Measurements from ENCODE around the gene STXBP3. TPM values are rescaled to one million over a fixed set of nuclear protein-coding genes. Genes with fewer than 3 reads are reported as not detected.

Gene STXBP3
- total and polyA plus RNA-seq, 4 experiments from 2014 or later: 69.0 to 92.5 (median 82.5) TPM

DNA sequence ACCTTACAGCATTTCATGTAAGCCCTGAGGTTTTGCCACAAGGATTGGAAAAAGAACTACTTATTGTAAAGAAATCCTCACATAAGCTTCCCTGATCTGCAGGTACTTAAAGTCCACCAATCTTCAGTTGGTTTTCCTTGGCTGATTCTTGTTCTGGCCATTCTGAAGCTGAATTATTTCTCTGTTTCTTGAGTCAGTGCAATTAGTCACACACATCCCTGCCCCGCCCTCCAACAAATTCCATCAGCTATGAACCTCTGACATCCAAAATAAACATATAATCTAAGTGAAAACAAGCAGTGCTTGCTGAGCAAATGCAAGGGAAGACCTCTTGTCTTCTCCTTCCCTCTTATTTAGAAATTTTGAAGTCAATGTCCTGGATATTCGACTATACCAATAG lies 42.0 kb upstream of the STXBP3 start:
- ChIA-PET CTCF (ENCODE audit: partially characterized antibody) (interaction anchor here (1.3 to 3.5 kb wide), 6 partner anchors 11 to 65 kb away, joined by 3 to 57 read pairs (median 4); partner anchors contain the start of gene PRPF38B), POLR2A (ENCODE audit: partially characterized antibody) (interaction anchor here (1.4 to 9.9 kb wide), 4 partner anchors 8 to 59 kb away, joined by 6 to 283 read pairs (median 74); partner anchors contain the start of genes HENMT1 and PRPF38B)
- Histone ChIP-seq H3K4me1 (ENCODE audit: insufficient read depth, low read length) (peaks cover 70% of the 10 kb centered on the region), H3K36me3 (ENCODE audit: insufficient read depth, low read length) (peaks cover 15% of the 10 kb centered on the region), H3K9me3 (ENCODE audit: control insufficient read depth in 1 of 2, low read length in 2 of 2) (no peaks in the 10 kb centered on the region), H3K4me3 (ENCODE audit: low read length in 2 of 2) (no peak overlapping the region), H3K27ac (ENCODE audit: low read depth, low read length) (peak overlapping the region; percentile 71), H3K27me3 (ENCODE audit: insufficient read depth, low read length) (no peaks in the 10 kb centered on the region)
- intact Hi-C loops (cut with micrococcal nuclease): loop anchor here (1.0 kb wide), 1 partner anchor 12 kb away; the partner anchor contains the start of gene PRPF38B
- peaks cover 38 to 76% (median 58%) of the 10 kb centered on the region in 4 donors for H3K4me1 Mint-ChIP-seq
- H3K27ac Mint-ChIP-seq: peak overlapping the region; percentile 93 to 99 (median 95)
- H3K9me3 Mint-ChIP-seq: no peaks in the 10 kb centered on the region
- no peaks in the 10 kb centered on the region for H3K27me3 Mint-ChIP-seq
- peaks cover 21 to 30% of the 10 kb centered on the region in 2 donors for H3K36me3 Mint-ChIP-seq
- DNase-seq: no peak
- peak overlapping the region in 6 of 8 donors; percentile 63 to 89 (median 76) for H3K4me3 Mint-ChIP-seq

DNA sequence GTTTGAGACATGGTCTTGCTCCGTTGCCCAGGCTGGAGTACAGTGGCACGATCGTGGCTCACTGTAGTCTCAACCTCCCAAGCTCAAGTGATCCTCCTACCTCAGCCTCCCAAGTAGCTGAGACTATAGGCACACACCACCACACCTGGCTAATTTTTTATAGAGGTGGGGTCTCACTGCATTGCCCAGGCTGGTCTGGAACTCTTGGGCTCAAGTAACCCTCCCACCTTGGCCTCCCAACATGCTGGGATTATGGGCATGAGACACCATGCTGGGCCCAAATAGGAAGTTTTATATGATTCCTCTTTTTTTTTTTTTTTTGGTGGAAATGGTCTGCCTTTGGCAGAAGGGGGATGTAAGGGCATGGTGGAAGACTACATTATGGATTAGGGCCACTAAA lies 39.8 kb upstream of the STXBP3 start:
- H3K27ac ChIP-seq (ENCODE audit: low read depth, low read length): no peak overlapping the region
- no peaks in the 10 kb centered on the region for H3K36me3 ChIP-seq (ENCODE audit: insufficient read depth, low read length)
- H3K9me3 ChIP-seq (ENCODE audit: control insufficient read depth in 1 of 2, low read length in 2 of 2): no peaks in the 10 kb centered on the region
- Mint-ChIP-seq H3K9me3 (no peaks in the 10 kb centered on the region), H3K27ac (peak overlapping the region in 3 of 7 donors; percentile 37 to 98 (median 78)), H3K4me1 (peaks cover 28 to 63% (median 51%) of the 10 kb centered on the region in 4 donors), H3K36me3 (peaks cover 3 to 10% of the 10 kb centered on the region in 2 donors), H3K4me3 (no peak overlapping the region), H3K27me3 (no peaks in the 10 kb centered on the region)
- ChIA-PET POLR2A (ENCODE audit: partially characterized antibody) (interaction anchor here (8.7 to 9.9 kb wide), 2 partner anchors 14 to 61 kb away, joined by 111 to 283 read pairs; partner anchors contain the start of gene PRPF38B), CTCF (ENCODE audit: partially characterized antibody) (interaction anchor here (3.8 to 5.7 kb wide), 2 partner anchors 13 to 61 kb away, joined by 38 to 94 read pairs; partner anchors contain the start of gene PRPF38B)
- no peak overlapping the region for H3K4me3 ChIP-seq (ENCODE audit: low read length in 2 of 2)
- DNase-seq: no peak
- H3K4me1 ChIP-seq (ENCODE audit: insufficient read depth, low read length): peaks cover 54% of the 10 kb centered on the region
- intact Hi-C loops (cut with micrococcal nuclease): no loop called here
- no peaks in the 10 kb centered on the region for H3K27me3 ChIP-seq (ENCODE audit: insufficient read depth, low read length)

- Histone ChIP-seq H3K36me3 (ENCODE audit: insufficient read depth, low read length) (no peaks in the 10 kb centered on the region), H3K27ac (ENCODE audit: low read depth, low read length) (no peak overlapping the region), H3K9me3 (ENCODE audit: control insufficient read depth in 1 of 2, low read length in 2 of 2) (no peaks in the 10 kb centered on the region), H3K4me3 (ENCODE audit: low read length in 2 of 2) (no peak overlapping the region), H3K27me3 (ENCODE audit: insufficient read depth, low read length) (no peaks in the 10 kb centered on the region), H3K4me1 (ENCODE audit: insufficient read depth, low read length) (peaks cover 35% of the 10 kb centered on the region)
- H3K36me3 Mint-ChIP-seq: no peaks in the 10 kb centered on the region
- ChIA-PET POLR2A (ENCODE audit: partially characterized antibody) (interaction anchor here (0.9 to 9.9 kb wide), 7 partner anchors 9 to 149 kb away, joined by 3 to 283 read pairs (median 8); partner anchors contain the start of genes EEIG2, HENMT1 and PRPF38B), CTCF (ENCODE audit: partially characterized antibody) (interaction anchor here (0.7 to 5.7 kb wide), 10 partner anchors 12 to 199 kb away, joined by 3 to 94 read pairs (median 4); partner anchors contain the start of genes EEIG2, HENMT1 and PRPF38B)
- H3K27ac Mint-ChIP-seq: peak overlapping the region in 6 of 7 donors; percentile 32 to 63 (median 61)
- DNase-seq: peak; percentile 65 to 70 (median 67)
- peaks cover 19 to 45% (median 35%) of the 10 kb centered on the region in 4 donors for H3K4me1 Mint-ChIP-seq
- no peaks in the 10 kb centered on the region for H3K27me3 Mint-ChIP-seq
- peak overlapping the region in 1 of 8 donors; percentile 7 for H3K4me3 Mint-ChIP-seq
- no peaks in the 10 kb centered on the region for H3K9me3 Mint-ChIP-seq
- intact Hi-C loops (cut with micrococcal nuclease): loop anchor here (1.0 to 2.0 kb wide), 3 partner anchors 17 to 197 kb away; partner anchors contain the start of genes EEIG2 and PRPF38B
Observed at GRCh38 chr1:108708691-108709660, 37.5 kb upstream of the STXBP3 start.

- Mint-ChIP-seq H3K27ac (peak within 1 kb of the TSS in 1 of 7 donors; percentile 23), H3K9me3 (peaks cover 0 to 1% (median 0%) of the 10 kb centered on the region in 8 donors), H3K36me3 (no peaks in the 10 kb centered on the region), H3K27me3 (peaks cover 2 to 4% of the 10 kb centered on the region in 2 donors), H3K4me1 (peaks cover 6 to 14% (median 12%) of the 10 kb centered on the region in 4 donors), H3K4me3 (no peak within 1 kb of the TSS)
- no peaks in the 10 kb centered on the region for H3K36me3 ChIP-seq (ENCODE audit: insufficient read depth, low read length)
- ChIA-PET POLR2A (ENCODE audit: partially characterized antibody) (interaction anchor here (1.8 kb wide), 1 partner anchor 20 kb away, joined by 4 read pairs; the partner anchor contains the start of gene PRPF38B), CTCF (ENCODE audit: partially characterized antibody) (interaction anchor here (1.0 to 1.9 kb wide), 2 partner anchors 20 to 32 kb away, joined by 3 to 10 read pairs; partner anchors contain the start of gene PRPF38B)
- no peak within 1 kb of the TSS for H3K27ac ChIP-seq (ENCODE audit: low read depth, low read length)
- H3K9me3 ChIP-seq (ENCODE audit: control insufficient read depth in 1 of 2, low read length in 2 of 2): no peaks in the 10 kb centered on the region
- no peak for DNase-seq
- H3K4me3 ChIP-seq (ENCODE audit: low read length in 2 of 2): no peak within 1 kb of the TSS
- H3K4me1 ChIP-seq (ENCODE audit: insufficient read depth, low read length): peaks cover 7% of the 10 kb centered on the region
- intact Hi-C loops (cut with micrococcal nuclease): no loop called here
- H3K27me3 ChIP-seq (ENCODE audit: insufficient read depth, low read length): no peaks in the 10 kb centered on the region
Observed at GRCh38 chr1:108712606-108713150, 33.8 kb upstream of the STXBP3 start, which contains the start of gene FNDC7. Gene FNDC7, plus strand, starts transcription at chr1:108712908. Its CDS starts 26 bp downstream, at chr1:108712934.

DNA sequence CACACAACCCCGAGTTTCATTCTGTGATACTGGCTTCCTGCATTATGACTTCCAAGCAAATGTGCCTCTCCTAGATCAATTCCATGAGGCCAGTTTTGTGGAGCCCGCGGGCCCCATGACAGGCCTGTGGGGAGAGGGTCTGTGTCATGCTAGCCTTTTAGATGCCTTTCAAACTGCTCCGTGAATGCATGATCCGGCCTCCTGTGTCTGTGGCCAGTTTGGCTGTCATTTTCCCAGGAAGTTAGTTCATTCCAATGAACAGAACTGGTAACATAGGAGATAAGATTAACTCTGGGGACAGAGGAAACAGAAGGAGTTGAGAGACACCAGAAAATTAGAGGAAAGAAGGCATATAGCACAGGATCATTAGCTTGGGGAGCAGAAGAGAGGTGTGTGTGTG lies 30.5 kb upstream of the STXBP3 start:
- Histone ChIP-seq H3K27me3 (ENCODE audit: insufficient read depth, low read length) (no peaks in the 10 kb centered on the region), H3K27ac (ENCODE audit: low read depth, low read length) (no peak overlapping the region), H3K36me3 (ENCODE audit: insufficient read depth, low read length) (no peaks in the 10 kb centered on the region), H3K4me1 (ENCODE audit: insufficient read depth, low read length) (no peaks in the 10 kb centered on the region), H3K4me3 (ENCODE audit: low read length in 2 of 2) (no peak overlapping the region), H3K9me3 (ENCODE audit: control insufficient read depth in 1 of 2, low read length in 2 of 2) (no peaks in the 10 kb centered on the region)
- POLR2A ChIA-PET (ENCODE audit: partially characterized antibody): interaction anchor here (0.9 kb wide), 1 partner anchor 24 kb away, joined by 3 read pairs; the partner anchor contains the start of gene PRPF38B
- peaks cover 2 to 4% of the 10 kb centered on the region in 2 donors for H3K27me3 Mint-ChIP-seq
- intact Hi-C loops (cut with micrococcal nuclease): no loop called here
- no peak for DNase-seq
- no peaks in the 10 kb centered on the region for H3K4me1 Mint-ChIP-seq
- no peak overlapping the region for H3K4me3 Mint-ChIP-seq
- H3K36me3 Mint-ChIP-seq: no peaks in the 10 kb centered on the region
- CTCF ChIA-PET (ENCODE audit: partially characterized antibody): interaction anchor here (0.9 kb wide), 1 partner anchor 24 kb away, joined by 3 read pairs; the partner anchor contains the start of gene PRPF38B
- peaks cover 0 to 1% (median 0%) of the 10 kb centered on the region in 8 donors for H3K9me3 Mint-ChIP-seq
- H3K27ac Mint-ChIP-seq: no peak overlapping the region

- Histone ChIP-seq H3K36me3 (ENCODE audit: insufficient read depth, low read length) (no peaks in the 10 kb centered on the region), H3K27me3 (ENCODE audit: insufficient read depth, low read length) (no peaks in the 10 kb centered on the region), H3K4me3 (ENCODE audit: low read length in 2 of 2) (no peak overlapping the region), H3K27ac (ENCODE audit: low read depth, low read length) (no peak overlapping the region), H3K4me1 (ENCODE audit: insufficient read depth, low read length) (no peaks in the 10 kb centered on the region), H3K9me3 (ENCODE audit: control insufficient read depth in 1 of 2, low read length in 2 of 2) (no peaks in the 10 kb centered on the region)
- no peak for DNase-seq
- no peak overlapping the region for H3K27ac Mint-ChIP-seq
- H3K4me1 Mint-ChIP-seq: no peaks in the 10 kb centered on the region
- H3K36me3 Mint-ChIP-seq: no peaks in the 10 kb centered on the region
- intact Hi-C loops (cut with micrococcal nuclease): no loop called here
- H3K4me3 Mint-ChIP-seq: no peak overlapping the region
- CTCF ChIA-PET (ENCODE audit: partially characterized antibody): interaction anchor here (0.9 to 1.0 kb wide), 2 partner anchors 21 to 24 kb away, joined by 3 read pairs; partner anchors contain the start of gene PRPF38B
- peaks cover 0 to 1% (median 0%) of the 10 kb centered on the region in 8 donors for H3K9me3 Mint-ChIP-seq
- peaks cover 2 to 4% of the 10 kb centered on the region in 2 donors for H3K27me3 Mint-ChIP-seq
- POLR2A ChIA-PET (ENCODE audit: partially characterized antibody): no interaction called here
Observed at GRCh38 chr1:108716437-108717230, 29.8 kb upstream of the STXBP3 start.
